Calu3 (cell line): ENCODE data around the gene FCAMR. TPM values are rescaled to one million over a fixed set of nuclear protein-coding genes. Genes with fewer than 3 reads are reported as not detected.

Source experiments
- BruUV-seq: library from RNA; stranded (reverse); fragments of 400-500 nt; replicated peaks from 2 replicates; lab custom pipeline; 2021; lab: Mats Ljungman, UMichigan
- CTCF ChIA-PET: fragments of 300-600 bp; sonication (Branson Sonifier 250); formaldehyde crosslinking; loops from one replicate; lab custom pipeline; 2022; ENCODE audit warnings: antibody characterized with exemption; lab: Charles Lee
- DNase-seq: peaks from one replicate; pipeline ENCODE4 v3.0.0; 2022
- H3K27ac Mint-ChIP-seq: one replicate; pipeline ENCODE4 v1.8.0; 2022; ENCODE audit warnings: mixed read lengths; ENCODE audit not compliant: unreplicated experiment
- H3K27me3 Mint-ChIP-seq: one replicate; pipeline ENCODE4 v1.8.0; 2022; ENCODE audit warnings: mixed read lengths; ENCODE audit not compliant: unreplicated experiment
- H3K36me3 Mint-ChIP-seq: one replicate; pipeline ENCODE4 v1.8.0; 2022; ENCODE audit warnings: mild to moderate bottlenecking, moderate library complexity, mixed read lengths; ENCODE audit not compliant: insufficient read depth, unreplicated experiment
- H3K4me1 Mint-ChIP-seq: one replicate; pipeline ENCODE4 v1.8.0; 2022; ENCODE audit warnings: mild to moderate bottlenecking, low read depth, mixed read lengths; ENCODE audit not compliant: unreplicated experiment
- H3K4me3 Mint-ChIP-seq: one replicate; pipeline ENCODE4 v1.8.0; 2022; ENCODE audit warnings: mild to moderate bottlenecking, low read depth, moderate library complexity, mixed read lengths; ENCODE audit not compliant: unreplicated experiment
- H3K9me3 Mint-ChIP-seq: one replicate; pipeline ENCODE4 v1.8.0; 2022; ENCODE audit warnings: low read depth, mixed read lengths; ENCODE audit not compliant: unreplicated experiment
- intact Hi-C: fragments of 100-400 bp; cut with micrococcal nuclease; formaldehyde crosslinking; loops from one replicate; pipeline ENCODE4 v1.10.0; 2022; ENCODE audit not compliant: unreplicated experiment
- total RNA-seq: library from RNA; stranded (reverse); gene quantifications from 2 replicates; pipeline ENCODE4 v1.2.3, GENCODE V29; 2022
- TF ChIP-seq, protein P1 (sequence below): fragments of 200-600 bp; IDR thresholded peaks from one replicate; pipeline ENCODE4 v1.8.0; 2022; ENCODE audit warnings: antibody characterized with exemption; ENCODE audit not compliant: unreplicated experiment

The FCAMR gene
- total RNA-seq, 1 experiment from 2014 or later, result not detected

DNA sequence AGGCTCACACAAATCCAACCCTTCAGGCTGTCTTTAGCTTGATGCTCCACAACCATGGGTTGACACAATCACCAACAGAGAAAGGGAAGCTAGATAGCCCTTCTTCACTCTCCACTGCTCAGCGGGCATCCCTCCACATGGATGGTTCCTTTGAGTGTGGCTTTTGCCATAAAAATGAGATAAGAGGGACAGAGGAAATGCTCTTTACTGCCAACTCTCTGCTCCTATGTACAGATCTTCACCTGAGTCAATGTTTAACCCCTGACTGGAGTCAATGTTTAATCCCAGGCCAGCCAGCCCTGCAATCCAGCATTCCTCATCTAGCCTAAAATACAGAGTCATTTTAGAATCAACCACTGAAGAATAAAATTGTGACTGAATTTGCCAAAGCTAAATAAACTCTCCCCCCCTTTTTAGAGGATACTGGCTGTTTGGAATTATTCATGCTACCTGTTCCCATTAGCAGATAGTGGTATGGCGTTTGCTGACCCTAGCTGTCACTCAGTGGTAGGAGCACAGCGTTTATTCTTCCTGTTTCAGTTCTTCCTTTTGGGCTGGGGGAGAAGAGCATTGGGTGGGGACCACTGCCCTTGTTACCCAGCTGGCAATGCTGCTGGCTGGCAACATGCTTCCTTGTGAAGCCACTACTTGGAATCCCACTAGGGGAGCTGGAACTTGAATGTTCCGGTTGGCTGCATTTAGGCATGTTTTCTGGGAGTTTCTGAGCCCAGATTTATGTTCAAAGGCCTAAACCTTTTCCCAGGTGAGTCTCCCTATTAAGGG lies 18.8 kb downstream of the FCAMR start:
- H3K36me3 Mint-ChIP-seq, result peaks cover 16% of the 10 kb centered on the region
- DNase-seq, result peak; percentile 75
- H3K9me3 Mint-ChIP-seq, result no peaks in the 10 kb centered on the region
- peak overlapping the region; percentile 70 for H3K27ac Mint-ChIP-seq
- H3K4me1 Mint-ChIP-seq, result peaks cover 96% of the 10 kb centered on the region
- peak overlapping the region; percentile 20 for H3K4me3 Mint-ChIP-seq
- intact Hi-C loops, result loop anchor here (1.0 to 5.0 kb wide), 3 partner anchors 9 to 56 kb away; no protein-coding TSS in a partner anchor
- BruUV-seq, result no TSS peak
- TF ChIP-seq, protein P1, sequence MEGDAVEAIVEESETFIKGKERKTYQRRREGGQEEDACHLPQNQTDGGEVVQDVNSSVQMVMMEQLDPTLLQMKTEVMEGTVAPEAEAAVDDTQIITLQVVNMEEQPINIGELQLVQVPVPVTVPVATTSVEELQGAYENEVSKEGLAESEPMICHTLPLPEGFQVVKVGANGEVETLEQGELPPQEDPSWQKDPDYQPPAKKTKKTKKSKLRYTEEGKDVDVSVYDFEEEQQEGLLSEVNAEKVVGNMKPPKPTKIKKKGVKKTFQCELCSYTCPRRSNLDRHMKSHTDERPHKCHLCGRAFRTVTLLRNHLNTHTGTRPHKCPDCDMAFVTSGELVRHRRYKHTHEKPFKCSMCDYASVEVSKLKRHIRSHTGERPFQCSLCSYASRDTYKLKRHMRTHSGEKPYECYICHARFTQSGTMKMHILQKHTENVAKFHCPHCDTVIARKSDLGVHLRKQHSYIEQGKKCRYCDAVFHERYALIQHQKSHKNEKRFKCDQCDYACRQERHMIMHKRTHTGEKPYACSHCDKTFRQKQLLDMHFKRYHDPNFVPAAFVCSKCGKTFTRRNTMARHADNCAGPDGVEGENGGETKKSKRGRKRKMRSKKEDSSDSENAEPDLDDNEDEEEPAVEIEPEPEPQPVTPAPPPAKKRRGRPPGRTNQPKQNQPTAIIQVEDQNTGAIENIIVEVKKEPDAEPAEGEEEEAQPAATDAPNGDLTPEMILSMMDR, result no peak
- CTCF ChIA-PET, result interaction anchor here (0.7 to 3.3 kb wide), 13 partner anchors 9 to 81 kb away, joined by 3 to 22 read pairs (median 3); no protein-coding TSS in a partner anchor
- H3K27me3 Mint-ChIP-seq, result no peaks in the 10 kb centered on the region

DNA sequence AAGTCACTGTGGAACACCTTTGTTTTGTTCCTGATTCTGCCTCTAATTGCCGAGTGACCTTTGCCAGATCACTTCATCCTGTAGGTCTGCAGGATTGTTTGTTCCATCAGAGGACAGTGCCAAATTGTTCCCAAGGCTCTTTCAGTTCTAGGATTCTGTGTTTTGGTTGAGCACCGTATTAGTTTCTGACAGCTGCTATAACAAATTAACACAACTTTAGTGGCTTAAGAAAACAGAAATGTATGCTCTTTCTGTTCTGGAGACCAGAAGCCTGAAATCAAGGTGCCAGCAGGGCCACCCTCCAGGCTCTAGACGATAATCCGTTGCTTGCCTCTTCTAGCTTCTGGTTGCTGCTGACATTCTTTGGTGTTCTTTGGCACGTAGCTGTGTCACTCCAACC lies 20.6 kb downstream of the FCAMR start:
- Mint-ChIP-seq H3K9me3 (no peaks in the 10 kb centered on the region), H3K36me3 (peaks cover 26% of the 10 kb centered on the region), H3K27me3 (no peaks in the 10 kb centered on the region), H3K4me1 (peaks cover 93% of the 10 kb centered on the region), H3K27ac (no peak overlapping the region), H3K4me3 (no peak overlapping the region)
- intact Hi-C loops, result loop anchor here (2.0 to 5.0 kb wide), 2 partner anchors 29 to 58 kb away; no protein-coding TSS in a partner anchor
- DNase-seq, result no peak
- CTCF ChIA-PET, result no interaction called here
- TF ChIP-seq, protein P1, result no peak
- BruUV-seq, result no TSS peak

DNA sequence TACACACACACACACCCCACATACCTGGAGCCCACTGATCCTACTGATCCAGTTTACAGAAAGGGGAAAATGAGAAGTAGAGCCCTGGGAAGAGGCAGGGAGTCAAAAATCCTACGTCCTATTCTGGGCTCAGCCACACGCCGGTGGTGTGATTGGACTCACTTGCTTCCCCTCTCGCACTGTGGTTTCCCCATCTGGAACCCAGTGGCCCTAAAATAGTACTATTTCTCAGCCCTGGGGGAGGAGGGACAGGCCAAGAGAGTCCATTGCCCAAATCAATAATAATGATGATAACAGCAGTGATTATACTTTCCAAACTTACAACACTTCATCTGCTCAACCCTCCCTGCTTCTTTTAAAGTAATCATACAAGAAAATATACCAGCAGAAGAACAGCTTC lies 21.1 kb downstream of the FCAMR start:
- BruUV-seq, result no TSS peak
- no peak for DNase-seq
- TF ChIP-seq, protein P1, result no peak
- Mint-ChIP-seq H3K4me1 (peaks cover 91% of the 10 kb centered on the region), H3K4me3 (no peak overlapping the region), H3K27ac (no peak overlapping the region), H3K9me3 (no peaks in the 10 kb centered on the region), H3K27me3 (no peaks in the 10 kb centered on the region), H3K36me3 (peaks cover 26% of the 10 kb centered on the region)
- CTCF ChIA-PET, result no interaction called here
- intact Hi-C loops, result no loop called here

DNA sequence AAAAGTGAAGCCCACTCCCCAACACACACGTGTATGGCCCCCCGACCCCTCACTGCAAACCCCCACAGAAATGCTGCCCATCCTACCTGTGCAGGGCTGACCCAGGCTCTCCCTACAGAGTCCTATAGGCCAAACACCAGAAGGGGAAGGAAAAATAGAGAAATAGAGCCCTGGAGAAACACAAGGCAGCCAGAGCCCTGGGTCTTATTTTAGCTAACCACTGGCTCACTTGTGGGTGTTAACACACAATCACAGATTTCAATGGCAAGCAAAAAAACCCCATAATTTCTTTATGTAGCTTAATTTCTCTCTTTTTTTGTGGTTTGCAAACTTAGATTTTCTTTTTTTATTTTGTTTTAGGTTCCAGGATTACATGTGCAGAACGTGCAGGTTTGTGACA lies 23.0 kb downstream of the FCAMR start:
- TF ChIP-seq, protein P1, result no peak
- no peaks in the 10 kb centered on the region for H3K9me3 Mint-ChIP-seq
- H3K27me3 Mint-ChIP-seq, result no peaks in the 10 kb centered on the region
- H3K36me3 Mint-ChIP-seq, result peaks cover 21% of the 10 kb centered on the region
- no peak overlapping the region for H3K4me3 Mint-ChIP-seq
- peak overlapping the region; percentile 1 for H3K27ac Mint-ChIP-seq
- no peak for DNase-seq
- intact Hi-C loops, result no loop called here
- CTCF ChIA-PET, result interaction anchor here (1.1 kb wide), 1 partner anchor 35 kb away, joined by 3 read pairs; no protein-coding TSS in a partner anchor
- no TSS peak for BruUV-seq
- H3K4me1 Mint-ChIP-seq, result peaks cover 89% of the 10 kb centered on the region
